ENCODE results near the gene IL1RL1.

Gene IL1RL1

GRCh38 chr2:102392096-102392495, 80.7 kb downstream of the IL1RL1 start:
- Mint-ChIP-seq H3K36me3 (ENCODE audit: low read depth) (no peaks in the 10 kb centered on the region), H3K9me3 (no peaks in the 10 kb centered on the region), H3K27me3 (ENCODE audit: low read depth, poor library complexity) (peaks cover 3% of the 10 kb centered on the region), H3K4me1 (no peaks in the 10 kb centered on the region), H3K27ac (no peak overlapping the region), H3K4me3 (no peak overlapping the region)
- no peak for DNase-seq
- TF ChIP-seq CTCF (IDR thresholded peaks at IDR 0.05) = no peak

GRCh38 chr2:102392942-102393341, 81.6 kb downstream of the IL1RL1 start:
- no peaks in the 10 kb centered on the region for H3K9me3 Mint-ChIP-seq
- H3K27ac Mint-ChIP-seq = no peak overlapping the region
- TF ChIP-seq CTCF (IDR thresholded peaks at IDR 0.05) = no peak
- H3K4me1 Mint-ChIP-seq = no peaks in the 10 kb centered on the region
- DNase-seq = no peak
- H3K36me3 Mint-ChIP-seq (ENCODE audit: low read depth) = no peaks in the 10 kb centered on the region
- peaks cover 3% of the 10 kb centered on the region for H3K27me3 Mint-ChIP-seq (ENCODE audit: low read depth, poor library complexity)
- H3K4me3 Mint-ChIP-seq = no peak overlapping the region

- no peaks in the 10 kb centered on the region for H3K27me3 Mint-ChIP-seq (ENCODE audit: low read depth, poor library complexity)
- no peaks in the 10 kb centered on the region for H3K36me3 Mint-ChIP-seq (ENCODE audit: low read depth)
- peaks cover 5% of the 10 kb centered on the region for H3K4me1 Mint-ChIP-seq
- no peak overlapping the region for H3K27ac Mint-ChIP-seq
- DNase-seq = no peak
- no peaks in the 10 kb centered on the region for H3K9me3 Mint-ChIP-seq
- no peak for TF ChIP-seq CTCF (IDR thresholded peaks at IDR 0.05)
- no peak overlapping the region for H3K4me3 Mint-ChIP-seq
These were observed 84.6 kb downstream of the IL1RL1 start for GRCh38 chr2:102396012-102396411.

GRCh38 chr2:102397209-102397608, 85.8 kb downstream of the IL1RL1 start:
- DNase-seq = no peak
- Mint-ChIP-seq H3K4me3 (no peak overlapping the region), H3K27ac (no peak overlapping the region), H3K27me3 (ENCODE audit: low read depth, poor library complexity) (no peaks in the 10 kb centered on the region), H3K4me1 (peaks cover 5% of the 10 kb centered on the region), H3K9me3 (no peaks in the 10 kb centered on the region), H3K36me3 (ENCODE audit: low read depth) (no peaks in the 10 kb centered on the region)
- TF ChIP-seq CTCF (IDR thresholded peaks at IDR 0.05) = no peak

- H3K27me3 Mint-ChIP-seq (ENCODE audit: low read depth, poor library complexity) = peaks cover 4% of the 10 kb centered on the region
- H3K36me3 Mint-ChIP-seq (ENCODE audit: low read depth) = no peaks in the 10 kb centered on the region
- H3K4me1 Mint-ChIP-seq = peaks cover 5% of the 10 kb centered on the region
- no peak overlapping the region for H3K27ac Mint-ChIP-seq
- no peak for TF ChIP-seq CTCF (IDR thresholded peaks at IDR 0.05)
- DNase-seq = no peak
- H3K9me3 Mint-ChIP-seq = no peaks in the 10 kb centered on the region
- H3K4me3 Mint-ChIP-seq = no peak overlapping the region
These were observed 88.3 kb downstream of the IL1RL1 start for GRCh38 chr2:102399499-102400141.

- H3K27me3 Mint-ChIP-seq (ENCODE audit: low read depth, poor library complexity) = peaks cover 4% of the 10 kb centered on the region
- H3K27ac Mint-ChIP-seq = no peak overlapping the region
- no peaks in the 10 kb centered on the region for H3K36me3 Mint-ChIP-seq (ENCODE audit: low read depth)
- no peak for TF ChIP-seq CTCF (IDR thresholded peaks at IDR 0.05)
- H3K9me3 Mint-ChIP-seq = no peaks in the 10 kb centered on the region
- H3K4me3 Mint-ChIP-seq = no peak overlapping the region
- H3K4me1 Mint-ChIP-seq = peaks cover 5% of the 10 kb centered on the region
- no peak for DNase-seq
These were observed 90.1 kb downstream of the IL1RL1 start for GRCh38 chr2:102401456-102401855.
